Activated T-cell treated with anti-CD3 and anti-CD28 coated beads for 24 hours (primary cell): Measurements from ENCODE around the gene FGF21.
"Not testable (repeated sequence)": the region's sequence is repeated elsewhere in the genome, so short reads cannot be mapped to it uniquely, and the experiment has no call there.

Experiments used
- DNase-seq: peaks from one replicate; pipeline ENCODE4 v3.0.0-alpha.2; 2020; ENCODE audit warnings: low read depth

FGF21 gene, protein sequence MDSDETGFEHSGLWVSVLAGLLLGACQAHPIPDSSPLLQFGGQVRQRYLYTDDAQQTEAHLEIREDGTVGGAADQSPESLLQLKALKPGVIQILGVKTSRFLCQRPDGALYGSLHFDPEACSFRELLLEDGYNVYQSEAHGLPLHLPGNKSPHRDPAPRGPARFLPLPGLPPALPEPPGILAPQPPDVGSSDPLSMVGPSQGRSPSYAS

GRCh38 chr19:48755084-48755641, at the start of gene FGF21:
Gene FGF21, plus strand, starts transcription at chr19:48755524. Its CDS starts 713 bp downstream, at chr19:48756237.
- DNase-seq: no peak

DNA sequence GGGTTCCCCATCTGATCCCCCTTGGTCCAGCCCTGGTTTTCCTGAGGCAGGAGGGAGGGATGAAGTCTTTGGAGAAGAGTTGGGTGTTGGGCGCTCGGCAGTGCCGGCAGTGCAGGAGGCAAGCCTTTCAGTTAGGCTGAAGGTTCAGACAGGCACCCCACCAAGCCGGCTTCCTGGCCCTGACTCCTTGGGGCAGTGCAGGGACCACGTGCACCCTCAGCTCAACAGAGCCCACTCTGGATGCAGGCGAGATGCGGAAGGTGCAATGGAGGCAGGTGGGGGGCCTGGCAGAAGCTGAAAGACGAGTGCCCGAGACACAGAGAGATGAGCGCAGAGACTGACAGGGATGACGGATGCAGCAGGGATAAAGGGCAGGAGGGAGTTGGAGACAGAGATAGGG, 46.9 kb upstream of the FGF21 start:
- DNase-seq: no peak

DNA sequence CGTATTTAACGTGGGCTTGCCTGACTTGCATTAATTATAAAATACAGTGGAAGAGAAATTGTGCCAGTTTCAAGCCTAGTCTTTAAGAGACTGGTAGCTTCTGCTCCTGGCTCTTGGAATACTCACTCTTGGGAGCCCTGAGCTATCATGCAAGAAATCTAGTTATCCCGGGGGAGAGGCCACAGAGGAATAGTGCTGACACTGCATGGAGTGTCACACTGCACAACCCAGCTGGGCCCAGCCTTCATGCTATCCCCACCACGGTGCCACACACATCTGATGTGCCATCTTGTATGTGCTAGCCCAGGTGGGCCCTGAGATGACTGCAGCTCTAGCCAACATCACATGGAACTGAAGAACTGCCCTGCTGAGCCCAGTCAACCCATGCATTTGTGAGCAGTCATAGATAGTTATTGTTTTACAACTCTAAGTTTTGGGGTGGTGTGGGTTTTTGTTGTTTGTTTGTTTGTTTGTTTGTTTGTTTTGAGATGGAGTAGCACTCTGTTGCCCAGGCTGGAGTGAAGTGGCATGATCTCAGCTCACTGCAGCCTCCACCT, 44.1 kb upstream of the FGF21 start:
- DNase-seq: no peak

DNA sequence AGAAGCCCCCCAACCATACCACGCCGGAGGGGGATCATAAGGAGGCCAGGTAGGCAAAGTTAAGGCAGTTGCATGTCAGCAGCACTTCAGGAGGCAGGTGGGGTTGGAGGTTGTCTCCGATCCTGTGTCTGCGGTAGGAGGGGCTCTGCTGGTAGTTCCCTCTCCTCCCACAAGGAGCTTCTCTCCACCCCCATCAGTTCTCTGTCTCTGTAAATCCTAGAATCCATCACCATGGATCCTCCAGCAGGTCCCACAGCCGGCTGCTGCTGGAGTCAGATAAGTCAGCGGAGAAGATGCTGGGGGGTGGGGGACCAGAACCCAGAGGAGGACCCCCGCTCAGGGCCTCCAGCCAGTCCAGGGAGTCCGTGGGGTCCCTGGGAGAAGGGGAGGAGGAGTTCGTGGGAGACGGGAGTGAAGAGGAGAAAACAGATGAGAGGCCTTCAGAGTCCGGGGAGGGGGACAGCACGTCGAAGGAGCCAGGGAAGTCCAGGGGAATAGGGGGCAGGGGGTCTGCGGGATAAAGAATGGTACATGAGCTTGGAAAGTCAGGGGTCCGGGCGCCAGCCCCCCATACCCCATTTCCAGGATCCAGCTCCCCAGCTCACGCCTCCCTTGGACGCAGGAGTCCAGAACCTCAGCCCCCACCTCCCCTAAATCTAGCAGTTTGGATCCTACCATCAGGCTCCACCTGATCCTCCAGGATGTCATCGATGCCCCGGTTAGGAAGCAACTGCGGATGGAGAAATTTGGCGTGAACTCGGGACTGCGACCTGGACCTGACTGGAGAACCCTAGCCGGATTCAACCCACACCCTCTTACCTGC, 42.1 kb upstream of the FGF21 start:
- no peak for DNase-seq

DNA sequence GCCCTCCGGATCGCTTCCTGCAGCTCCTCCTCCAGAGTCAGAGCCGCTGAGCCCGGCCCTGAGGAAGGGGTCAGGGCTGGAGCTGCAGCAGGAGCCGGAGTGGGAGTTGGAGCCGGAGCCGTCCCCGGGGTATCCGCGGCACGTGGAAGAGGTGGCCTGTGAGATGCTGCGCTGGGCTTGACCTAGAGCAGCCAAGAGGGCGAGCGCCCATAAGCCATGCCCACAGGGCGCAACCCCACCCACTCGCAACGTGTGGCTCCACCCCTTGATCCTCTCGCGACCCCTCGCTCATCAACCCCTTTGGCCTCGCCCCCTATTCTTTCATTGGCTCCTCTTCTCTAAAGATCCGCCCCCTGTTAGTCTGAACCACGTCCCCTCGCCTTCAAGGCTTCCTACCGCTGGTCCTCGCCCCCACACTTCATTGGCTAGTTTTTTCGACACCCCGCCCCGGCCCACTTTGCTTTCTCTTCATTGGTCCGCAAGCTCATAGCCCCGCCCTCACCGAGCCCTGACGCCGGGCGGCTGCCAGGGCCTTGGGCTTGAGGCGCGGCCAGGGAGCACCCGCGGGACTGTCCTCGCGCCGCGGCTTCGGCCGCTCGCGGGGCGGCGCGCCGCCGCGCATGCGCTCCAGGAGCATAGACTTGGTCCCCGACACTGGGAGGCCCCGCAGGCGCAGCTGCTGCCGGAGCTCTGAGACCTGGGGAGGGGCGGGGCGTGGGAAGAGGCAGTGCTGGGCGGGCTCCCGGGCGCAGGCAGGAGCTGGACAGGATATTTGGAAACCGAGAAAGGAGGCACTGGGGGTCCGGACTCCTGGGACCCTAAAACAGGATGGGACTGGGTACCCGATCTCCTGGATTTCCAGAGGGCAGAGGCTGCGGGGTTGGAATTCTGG, 41.2 kb upstream of the FGF21 start:
- peak; percentile 96 for DNase-seq

GRCh38 chr19:48714759-48715675, 40.3 kb upstream of the FGF21 start:
- DNase-seq: no peak

- no peak for DNase-seq
Measured at GRCh38 chr19:48715681-48716171, 39.6 kb upstream of the FGF21 start.

GRCh38 chr19:48716562-48717291, 38.6 kb upstream of the FGF21 start:
- no peak for DNase-seq

DNA sequence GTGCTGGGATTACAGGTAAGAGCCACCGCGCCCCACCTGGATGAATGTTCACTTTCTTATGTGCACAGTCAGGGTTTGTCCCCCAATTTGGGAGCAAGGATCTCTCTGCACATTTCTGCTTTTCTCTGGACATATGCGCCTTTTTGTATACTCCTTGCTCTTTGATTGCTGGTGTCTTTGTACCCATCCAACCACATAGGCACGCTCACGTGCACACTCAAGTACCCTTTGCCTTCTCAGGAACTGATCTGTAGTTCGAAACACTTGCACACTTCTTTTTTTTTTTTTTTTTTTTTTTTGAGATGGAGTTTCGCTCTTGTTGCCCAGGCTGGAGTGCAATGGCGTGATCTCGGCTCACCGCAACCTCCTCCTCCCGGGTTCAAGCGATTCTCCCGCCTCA, 37.2 kb upstream of the FGF21 start:
- DNase-seq: not testable (repeated sequence)

DNA sequence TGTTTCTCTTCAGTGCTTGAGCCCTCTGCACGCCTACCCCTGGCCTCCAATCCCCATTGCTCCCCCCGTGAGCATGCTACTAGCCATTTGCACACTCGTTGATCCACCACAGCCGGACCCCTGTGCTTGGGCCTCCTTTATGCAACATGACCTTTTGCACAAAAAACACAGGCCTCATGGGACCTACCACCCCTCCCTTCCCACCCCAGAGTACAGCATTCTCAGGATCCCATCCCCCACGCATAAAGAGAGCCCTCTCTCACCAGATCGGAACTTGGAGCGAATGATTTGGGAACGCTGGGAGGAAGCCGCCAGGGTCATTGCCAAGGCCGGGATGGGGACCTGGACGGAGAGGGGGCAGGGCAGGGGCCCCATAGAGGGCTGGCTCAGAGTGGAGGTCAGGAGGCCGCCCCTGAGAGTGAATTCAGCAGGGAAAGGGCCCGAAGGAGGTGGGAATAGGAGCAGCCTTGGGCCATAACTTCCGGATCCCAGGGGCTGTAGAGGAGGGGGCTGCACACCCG, 36.6 kb upstream of the FGF21 start:
- DNase-seq: no peak

- no peak for DNase-seq
Measured at GRCh38 chr19:48719263-48720171, 35.8 kb upstream of the FGF21 start, which contains the start of gene MAMSTR. Gene MAMSTR, minus strand, starts transcription at chr19:48719725. Its CDS starts 694 bp downstream, at chr19:48719031.

DNA sequence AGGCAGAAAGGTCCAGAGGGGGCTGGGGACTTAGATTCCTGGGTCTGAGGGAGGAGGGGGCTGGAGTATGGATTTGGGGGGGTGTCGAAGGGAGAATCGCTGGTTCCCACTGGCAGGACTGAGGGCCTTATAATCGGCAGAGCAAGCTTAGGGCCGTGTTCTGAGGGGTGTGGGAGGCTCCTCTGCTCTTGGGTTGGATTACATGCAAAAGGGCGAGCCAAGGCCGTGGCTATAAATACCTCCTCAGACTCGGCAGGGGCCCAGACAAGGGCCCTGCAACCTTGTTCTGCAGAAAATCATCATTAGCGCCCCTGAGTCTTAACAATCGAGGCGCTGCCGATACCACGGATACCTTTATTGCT, 35.1 kb upstream of the FGF21 start:
- DNase-seq: no peak

- peak; percentile 91 for DNase-seq
Measured at GRCh38 chr19:48720613-48721296, 34.6 kb upstream of the FGF21 start.

GRCh38 chr19:48722196-48722708, 33.1 kb upstream of the FGF21 start:
- DNase-seq: no peak

GRCh38 chr19:48724796-48725753, 30.2 kb upstream of the FGF21 start:
- no peak for DNase-seq

DNA sequence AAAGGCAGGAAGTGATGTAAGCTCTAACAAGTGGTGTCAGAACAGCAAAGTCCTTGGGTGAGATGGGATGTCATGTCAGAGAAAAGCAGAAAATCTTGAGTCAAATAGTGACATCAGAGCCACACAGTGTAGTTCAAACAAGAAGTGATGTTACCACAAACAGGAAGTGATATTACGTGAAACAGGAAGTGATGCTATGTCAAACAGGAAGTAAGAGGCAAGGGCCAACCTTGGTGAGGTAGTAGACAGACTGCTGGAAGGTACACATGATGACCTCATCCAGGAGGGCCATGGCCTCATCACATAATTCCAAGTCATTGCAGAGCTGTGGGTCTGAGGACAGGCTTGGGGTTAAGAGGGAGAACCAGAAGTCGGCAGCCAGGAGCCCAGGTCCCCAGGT, 28.8 kb upstream of the FGF21 start:
- no peak for DNase-seq
